Pancreas (tissue), 10 donors: ENCODE results near the gene LRRC40. TPM values are rescaled to one million over a fixed set of nuclear protein-coding genes. Genes with fewer than 3 reads are reported as not detected.
"Not testable (repeated sequence)": the region's sequence is repeated elsewhere in the genome, so short reads cannot be mapped to it uniquely, and the experiment has no call there.

ENCODE experiments used
- ATAC-seq, 4 donors: fragments of 200-7000 bp; cut with Tn5 transposase; one replicate each; pipeline versions ENCODE4 v1.8.0 to v1.9.1; 2020; ENCODE audit warnings: mild to moderate bottlenecking in 4 of 4, moderate library complexity in 4 of 4
- DNase-seq, 6 donors: peaks; one replicate each; pipeline ENCODE4 v3.0.0-alpha.2; 2020
- FAIRE-seq: peaks from 2 replicates; lab custom pipeline; 2012; peaks lifted over from hg19 to GRCh38; lab: Jason Lieb, UNC
- H3K27ac ChIP-seq, 4 donors: fragments of 200-600 bp; sonication (generic); 1 replicate in 3 of 4; 2 replicates in 1 of 4; pipeline versions ENCODE4 v1.5.0 to v1.8.0; 2020
- H3K27me3 ChIP-seq, 4 donors: fragments of 200-600 bp; one replicate each; pipeline ENCODE4 v1.8.0; 2021
- H3K36me3 ChIP-seq, 3 donors: fragments of 200-600 bp; sonication (generic) in 1 of 3; one replicate each; pipeline versions ENCODE4 v1.5.0 to v1.8.0; 2020 to 2021
- H3K4me1 ChIP-seq, 3 donors: fragments of 200-600 bp; one replicate each; pipeline ENCODE4 v1.8.0; 2021
- H3K4me3 ChIP-seq, 4 donors: fragments of 200-600 bp; sonication (generic) in 2 of 4; one replicate each; pipeline versions ENCODE4 v1.5.0 to v1.8.0; 2020 to 2021
- H3K9me3 ChIP-seq, 4 donors: fragments of 200-600 bp; one replicate each; pipeline ENCODE4 v1.8.0; 2021
- CTCF ChIP-seq, 4 donors: fragments of 200-600 bp; sonication (generic) in 3 of 4; IDR thresholded peaks; one replicate each; pipeline versions ENCODE4 v1.5.0 to v1.8.0; 2021; ENCODE audit warnings: antibody characterized with exemption in 4 of 4
- WGBS, 2 donors: extraction: QIAGEN DNeasy Blood & Tissue Kit; methylation state at CpG; one replicate each; pipeline ENCODE4 v1.1.7; 2013; 5-methylcytosine and 5-hydroxymethylcytosine counted together
- intact Hi-C, 3 donors: fragments of 100-400 bp; cut with DNase I; formaldehyde crosslinking; loops; one replicate each; pipeline versions ENCODE4 v1.11.1 to v1.14.2; 2022
- polyA plus RNA-seq, 2 donors: library from polyadenylated mRNA; stranded (reverse); fragments of 200-250 nt; gene quantifications; one replicate each; pipeline ENCODE4 v1.2.3, GENCODE V29; 2013
- total RNA-seq, 6 donors: library from RNA; stranded (reverse); fragmentation: NEBNext Ultra II Directional in 4 of 6; extraction: Animal tissue kit (Norgen Biotek cat#: 25700) in 4 of 6; gene quantifications; one replicate each; pipeline versions ENCODE4 v1.2.1 to v1.2.4, GENCODE V29; 2021 to 2023
- donor health status: healthy with polysubstance abuse.
- donor health status: DM: no; HTN: no; CAD: no; lungs with moderate emphysema.
- donor health status: DM: no; HTN: no; CAD: no.
- donor health status: control.
- donor health status: control.
- donor health status: Bipolar disorder and iron deficiency.
- donor health status: DM: yes; HTN: yes; CAD: no.
- donor health status: DM: no; HTN: no; CAD: no.
- donor health status: DM: no; HTN: no; CAD: no.
- donor health status: DM: yes; HTN: yes; CAD: no.

Gene LRRC40
- total and polyA plus RNA-seq, 8 donors = 2.8 to 5.7 (median 3.8) TPM

GRCh38 chr1:70196333-70196732, 9.0 kb downstream of the LRRC40 start:
- no peaks in the 10 kb centered on the region for H3K36me3 ChIP-seq
- H3K4me3 ChIP-seq = no peak overlapping the region
- intact Hi-C loops = no loop called here
- no peak overlapping the region for H3K27ac ChIP-seq
- WGBS, 2 donors = 88 to 95% methylated on average over 3 of the region's 3 CpGs
- H3K4me1 ChIP-seq = peaks cover 0 to 4% (median 0%) of the 10 kb centered on the region in 3 donors
- no peak for DNase-seq
- no peak for TF ChIP-seq CTCF (IDR thresholded peaks at IDR 0.05)
- no peaks in the 10 kb centered on the region for H3K9me3 ChIP-seq
- FAIRE-seq = no peak
- ATAC-seq = no peak
- H3K27me3 ChIP-seq = no peaks in the 10 kb centered on the region

GRCh38 chr1:70195342-70195741, 10.0 kb downstream of the LRRC40 start:
- WGBS, 2 donors = 90 to 94% methylated on average over 4 of the region's 4 CpGs
- peaks cover 0 to 4% (median 0%) of the 10 kb centered on the region in 3 donors for H3K4me1 ChIP-seq
- FAIRE-seq = no peak
- no peak for TF ChIP-seq CTCF (IDR thresholded peaks at IDR 0.05)
- no peak for ATAC-seq
- no peaks in the 10 kb centered on the region for H3K36me3 ChIP-seq
- no peak overlapping the region for H3K4me3 ChIP-seq
- no peak for DNase-seq
- H3K27ac ChIP-seq = no peak overlapping the region
- H3K9me3 ChIP-seq = no peaks in the 10 kb centered on the region
- intact Hi-C loops = no loop called here
- no peaks in the 10 kb centered on the region for H3K27me3 ChIP-seq

- intact Hi-C loops = no loop called here
- Histone ChIP-seq H3K36me3 (no peaks in the 10 kb centered on the region), H3K27ac (no peak overlapping the region), H3K4me1 (peaks cover 0 to 4% (median 0%) of the 10 kb centered on the region in 3 donors), H3K4me3 (no peak overlapping the region), H3K27me3 (no peaks in the 10 kb centered on the region), H3K9me3 (no peaks in the 10 kb centered on the region)
- FAIRE-seq = no peak
- DNase-seq = no peak
- no peak for TF ChIP-seq CTCF (IDR thresholded peaks at IDR 0.05)
- no peak for ATAC-seq
Observed at GRCh38 chr1:70194601-70195000, 10.8 kb downstream of the LRRC40 start.

GRCh38 chr1:70192446-70192845, 12.9 kb downstream of the LRRC40 start:
- H3K9me3 ChIP-seq, FAIRE-seq, DNase-seq, H3K27me3 ChIP-seq, ATAC-seq, intact Hi-C loops, H3K27ac ChIP-seq, H3K4me3 ChIP-seq, H3K36me3 ChIP-seq, H3K4me1 ChIP-seq: not testable (repeated sequence)

- no peak overlapping the region for H3K4me3 ChIP-seq
- FAIRE-seq (no peak), DNase-seq (no peak), ATAC-seq (no peak)
- H3K4me1 ChIP-seq = peaks cover 0 to 4% (median 0%) of the 10 kb centered on the region in 3 donors
- no peaks in the 10 kb centered on the region for H3K9me3 ChIP-seq
- no peaks in the 10 kb centered on the region for H3K27me3 ChIP-seq
- H3K27ac ChIP-seq = no peak overlapping the region
- H3K36me3 ChIP-seq = no peaks in the 10 kb centered on the region
- no peak for TF ChIP-seq CTCF (IDR thresholded peaks at IDR 0.05)
- intact Hi-C loops = no loop called here
Observed at GRCh38 chr1:70190180-70190579, 15.2 kb downstream of the LRRC40 start.

GRCh38 chr1:70188522-70188921, 16.9 kb downstream of the LRRC40 start:
- no peak overlapping the region for H3K27ac ChIP-seq
- FAIRE-seq = no peak
- H3K27me3 ChIP-seq = no peaks in the 10 kb centered on the region
- intact Hi-C loops = no loop called here
- TF ChIP-seq CTCF (IDR thresholded peaks at IDR 0.05) = no peak
- H3K4me1 ChIP-seq = no peaks in the 10 kb centered on the region
- no peak for DNase-seq
- H3K36me3 ChIP-seq = no peaks in the 10 kb centered on the region
- no peaks in the 10 kb centered on the region for H3K9me3 ChIP-seq
- no peak overlapping the region for H3K4me3 ChIP-seq
- WGBS, 2 donors = 94 to 96% methylated on average over 2 of the region's 2 CpGs
- ATAC-seq = no peak

- DNase-seq, H3K27ac ChIP-seq, H3K9me3 ChIP-seq, ATAC-seq, H3K36me3 ChIP-seq, H3K27me3 ChIP-seq, FAIRE-seq, H3K4me1 ChIP-seq, H3K4me3 ChIP-seq, intact Hi-C loops: not testable (repeated sequence)
- WGBS, 2 donors = 94 to 98% methylated on average over 3 of the region's 3 CpGs
Observed at GRCh38 chr1:70185181-70185580, 20.2 kb downstream of the LRRC40 start.
